Suppressor macrophage treated with lipopolysaccharide for 1 hour (primary cell): Measurements from ENCODE around the gene NCAN.

Source experiments
- DNase-seq, 3 donors: peaks; one replicate each; pipeline ENCODE4 v3.0.0-alpha.2; 2020 to 2022

The NCAN gene

DNA sequence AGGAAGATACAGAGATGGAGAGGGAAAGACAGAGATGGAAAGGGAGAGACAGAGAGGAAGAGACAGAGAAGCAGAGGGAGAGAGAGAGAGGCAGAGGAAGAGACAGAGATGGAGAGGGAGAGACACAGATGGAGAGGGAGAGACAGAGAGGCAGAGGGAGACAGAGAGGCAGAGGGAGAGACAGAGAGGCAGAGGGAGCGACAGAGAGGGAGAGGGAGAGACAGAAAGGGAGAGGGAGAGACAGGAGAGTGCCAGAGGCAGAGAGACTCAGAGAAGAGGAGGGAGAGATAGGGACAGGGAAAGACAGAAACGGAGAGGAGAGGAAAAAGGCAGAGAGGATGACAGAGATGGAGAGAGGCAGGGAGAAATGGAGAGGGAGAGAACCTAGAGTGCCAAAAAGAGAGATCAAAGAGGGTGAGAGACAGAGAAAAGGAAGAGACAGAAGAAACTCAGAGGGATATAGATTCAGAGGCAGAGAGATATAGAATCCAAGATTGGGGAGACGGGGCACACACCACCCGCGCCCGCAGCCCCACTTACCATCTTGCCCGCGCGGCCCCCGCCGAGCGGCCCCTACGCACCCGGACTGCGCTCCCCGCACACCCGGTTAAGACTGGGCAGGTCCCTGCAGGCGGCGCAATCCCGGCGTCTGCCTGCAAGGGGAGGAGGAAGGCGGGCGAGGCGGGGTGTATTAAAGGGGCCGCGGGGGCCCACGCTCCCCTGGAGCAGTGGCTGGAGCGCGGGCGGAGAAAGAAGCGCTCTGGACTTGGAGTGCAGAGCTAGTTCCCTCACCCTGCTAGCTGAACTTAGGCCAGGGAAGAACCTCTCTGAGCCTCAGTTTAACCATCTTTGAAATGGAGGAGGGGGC lies 50.7 kb downstream of the NCAN start:
- peak in 2 of 3 donors; percentile 15 to 39 for DNase-seq

DNA sequence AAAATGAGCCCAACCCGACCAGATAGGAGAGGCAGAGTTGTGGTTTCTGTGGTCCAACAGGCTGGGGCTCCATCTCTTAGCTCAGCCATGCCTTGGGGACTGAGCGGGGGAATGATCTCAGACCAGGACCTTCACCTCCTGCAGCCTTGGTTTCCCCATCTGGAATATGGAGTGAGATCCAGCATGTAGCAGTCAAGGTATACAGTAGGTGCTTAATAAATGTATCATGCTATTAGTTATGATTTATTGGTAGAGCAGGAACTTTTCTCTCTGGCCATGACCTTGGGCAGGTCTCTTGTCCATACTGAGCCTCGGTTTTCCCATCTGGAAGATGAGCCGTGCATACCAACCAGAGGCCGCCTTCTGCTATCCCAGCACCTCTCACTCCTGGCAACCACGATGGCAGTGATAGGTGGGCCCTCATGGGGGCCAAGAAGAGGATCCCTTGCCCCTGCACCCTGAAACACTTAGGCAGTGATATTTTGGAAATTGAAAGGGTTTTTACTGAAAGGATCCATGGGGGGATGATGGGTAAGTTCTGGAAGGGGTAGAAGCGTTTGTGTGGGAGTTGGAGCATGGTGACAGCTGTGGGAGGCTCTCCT lies 52.2 kb downstream of the NCAN start:
- no peak for DNase-seq

DNA sequence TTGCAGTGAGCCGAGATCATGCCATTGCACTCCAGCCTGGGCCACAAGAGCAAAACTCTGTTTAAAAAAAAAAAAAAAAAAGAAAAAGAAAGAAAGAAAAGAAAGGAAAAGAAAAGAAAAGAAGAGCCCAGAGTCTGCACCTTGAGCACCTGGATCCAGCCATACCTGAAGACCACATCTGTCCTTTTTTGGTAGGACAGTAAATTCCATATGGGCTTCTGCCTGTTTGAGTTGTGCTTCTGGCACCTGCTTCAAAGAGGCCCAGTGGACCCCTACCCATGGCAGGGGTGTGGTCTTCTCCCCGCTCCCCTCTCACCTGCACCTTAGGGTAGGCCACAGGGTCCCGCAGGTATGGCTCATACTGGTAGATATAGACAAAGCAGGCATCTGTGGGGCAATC lies 55.5 kb downstream of the NCAN start:
- DNase-seq, result no peak

DNA sequence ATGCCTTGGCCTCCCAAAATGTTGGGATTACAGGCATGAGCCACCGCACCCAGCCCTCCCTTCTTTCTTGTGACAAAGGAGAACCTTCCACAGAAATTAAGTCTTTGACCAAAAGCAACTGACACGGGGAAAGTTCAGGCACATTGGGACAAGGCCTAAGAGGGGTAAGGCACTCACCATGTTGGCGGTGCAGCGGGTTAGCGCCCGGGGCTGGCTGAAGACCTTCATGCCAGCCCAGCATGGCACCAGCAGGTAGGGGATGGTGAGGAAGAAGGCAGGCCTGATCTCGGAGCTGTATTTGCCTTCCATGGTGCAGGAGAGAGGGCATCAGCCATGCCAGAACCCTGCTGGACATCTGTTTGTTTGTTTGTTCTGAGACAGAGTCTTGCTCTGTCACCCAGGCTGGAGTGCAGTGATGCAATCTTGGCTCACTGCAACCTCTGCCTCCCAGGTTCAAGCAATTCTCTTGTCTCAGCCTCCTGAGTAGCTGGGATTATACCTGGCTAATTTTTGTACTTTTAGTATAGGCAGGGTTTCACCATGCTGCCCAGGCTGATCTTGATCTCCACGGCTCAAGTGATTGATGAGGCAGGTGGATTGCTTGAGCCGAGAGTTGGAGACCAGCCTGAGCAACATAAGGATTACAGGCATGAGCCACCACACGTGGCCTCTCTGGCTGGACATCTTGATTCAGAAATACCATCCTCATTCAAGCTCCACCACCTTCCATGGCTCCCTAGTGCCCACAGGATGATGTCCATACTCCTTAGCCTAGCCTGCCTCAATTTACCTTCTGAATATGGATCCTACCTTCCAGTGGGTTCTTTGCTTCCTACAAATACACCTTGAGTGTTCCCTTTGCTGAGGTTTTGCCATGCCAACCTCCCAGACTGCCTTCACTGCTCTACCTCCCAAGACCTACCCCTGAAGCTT lies 57.0 kb downstream of the NCAN start:
- DNase-seq, result no peak

DNA sequence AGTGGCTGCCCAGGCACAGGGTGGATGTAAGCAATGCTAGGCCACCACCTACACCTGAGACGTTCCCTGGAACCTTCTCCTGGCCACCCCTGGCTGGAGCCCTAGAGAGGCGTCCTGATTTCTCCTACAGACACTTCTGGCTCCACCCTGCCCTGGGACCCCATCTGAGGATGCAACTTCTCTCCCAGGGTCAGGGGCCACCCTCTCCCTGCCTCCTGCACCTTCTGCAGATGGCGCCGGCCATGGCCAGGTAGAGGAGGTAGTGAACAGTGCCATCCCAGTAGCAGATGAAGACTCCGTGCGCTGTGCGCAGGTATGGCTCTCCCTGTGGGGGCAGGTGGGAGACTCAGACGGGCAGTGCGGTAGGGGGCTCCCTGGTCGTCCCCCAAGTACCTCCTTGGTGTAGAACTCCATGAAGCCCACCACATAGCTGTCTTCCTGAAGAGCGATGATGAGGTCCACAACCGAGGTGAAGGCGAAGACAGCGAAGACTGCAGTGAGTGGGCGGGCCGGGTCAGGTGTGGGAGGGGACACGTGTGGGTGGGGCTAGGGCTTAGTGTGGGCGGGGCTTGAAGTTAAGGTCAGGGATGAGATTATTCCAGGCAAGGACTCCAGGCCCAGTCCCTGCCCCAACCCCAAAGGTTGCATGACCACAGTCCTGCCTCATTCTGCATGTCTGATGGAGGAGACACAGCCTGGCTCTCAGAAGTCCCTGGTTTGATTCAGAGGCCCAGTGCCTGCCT lies 58.4 kb downstream of the NCAN start:
- DNase-seq, result no peak

DNA sequence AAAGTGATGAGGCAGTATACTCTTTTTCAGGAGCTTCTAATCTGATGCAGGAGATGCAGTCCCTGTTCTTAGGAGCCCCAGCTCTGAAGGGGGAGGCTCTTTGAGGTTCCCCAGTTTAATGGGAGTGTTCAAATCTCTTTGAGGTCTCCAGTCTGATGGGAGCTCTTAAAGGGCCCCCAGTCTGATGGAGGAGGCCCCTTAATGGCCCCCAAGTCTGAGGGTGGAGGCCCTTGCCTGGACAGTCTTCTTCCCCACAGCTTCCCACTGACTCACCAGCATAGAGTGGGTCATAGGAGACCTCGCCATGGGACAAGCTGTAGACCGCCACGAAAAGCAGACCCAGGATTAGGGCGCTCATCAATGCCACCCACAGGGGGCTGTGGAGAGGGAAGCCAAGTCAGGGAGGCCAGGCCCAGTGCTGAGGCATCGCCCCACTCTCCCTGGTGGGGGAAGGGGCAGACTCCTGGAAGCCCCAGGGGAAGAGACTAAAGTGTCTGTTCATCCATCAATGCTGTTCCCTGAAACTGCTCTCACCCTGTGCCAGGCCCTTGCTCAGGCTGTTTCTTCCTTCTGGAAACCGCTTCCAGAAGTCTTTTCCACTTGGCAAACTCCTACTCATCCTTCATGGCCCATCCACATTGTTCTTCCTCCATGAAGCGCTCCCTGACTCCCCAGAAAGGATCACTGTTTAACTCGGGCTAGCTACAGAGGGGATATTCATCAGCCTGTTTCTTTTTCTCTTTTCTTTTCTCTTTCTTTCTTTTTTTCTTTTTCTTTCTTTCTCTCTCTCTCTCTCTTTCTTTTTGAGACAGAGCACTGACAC lies 59.2 kb downstream of the NCAN start:
- DNase-seq, result no peak

DNA sequence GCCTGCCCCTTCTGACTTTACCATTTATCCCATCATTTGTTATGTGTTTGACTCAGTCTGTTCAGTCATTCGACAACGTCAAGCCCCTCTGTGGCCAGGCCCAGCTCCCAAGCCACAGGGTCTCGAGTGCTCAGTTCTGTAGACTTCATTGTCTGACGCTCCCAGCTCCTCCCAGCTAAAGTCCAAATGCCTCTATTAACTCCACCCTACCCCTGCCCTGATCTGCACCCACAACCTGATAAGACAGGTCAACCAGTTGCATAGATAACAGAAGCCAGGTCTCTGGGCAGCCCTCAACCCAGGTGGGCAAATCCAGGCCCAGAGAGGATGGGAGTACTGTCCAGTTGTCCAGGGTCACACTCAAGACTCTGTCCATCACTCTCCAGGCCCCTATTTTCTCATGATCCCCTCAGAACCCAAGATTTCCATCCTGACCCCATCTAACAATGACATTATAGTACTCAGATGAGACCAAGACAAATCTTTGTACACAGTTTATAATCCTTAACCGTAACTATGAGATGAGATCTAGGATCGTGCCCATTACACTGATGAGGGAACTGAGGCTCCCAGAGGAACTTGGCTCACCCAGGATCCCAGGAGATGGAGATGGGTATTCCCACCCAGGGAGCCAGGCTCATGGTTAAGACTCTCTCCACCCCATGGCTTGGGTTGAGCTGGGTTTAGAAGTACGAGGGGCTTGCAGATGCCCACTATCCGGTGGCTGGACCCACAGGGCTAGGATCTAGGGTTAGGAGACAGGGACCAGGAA lies 60.3 kb downstream of the NCAN start:
- no peak for DNase-seq

DNA sequence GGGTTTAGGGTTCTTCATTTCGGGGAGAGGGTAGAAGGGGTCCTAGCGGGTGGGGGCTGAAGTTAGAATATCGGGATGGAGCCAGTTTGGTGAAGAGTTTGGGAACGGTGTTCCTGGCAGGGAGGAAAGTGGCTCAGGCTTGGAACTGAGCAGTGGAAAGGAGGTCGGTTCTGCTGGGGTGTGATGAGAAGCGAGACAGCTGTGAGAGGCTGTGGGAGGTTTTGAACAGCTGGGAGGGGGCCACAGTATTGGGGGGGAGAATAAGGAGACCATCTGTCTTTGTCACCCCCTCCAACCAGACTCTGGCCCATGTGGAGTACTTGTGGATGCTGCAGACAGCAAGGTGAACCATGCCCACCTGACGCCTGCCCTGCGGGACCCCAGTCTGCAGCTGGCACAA lies 62.4 kb downstream of the NCAN start:
- DNase-seq, result no peak

DNA sequence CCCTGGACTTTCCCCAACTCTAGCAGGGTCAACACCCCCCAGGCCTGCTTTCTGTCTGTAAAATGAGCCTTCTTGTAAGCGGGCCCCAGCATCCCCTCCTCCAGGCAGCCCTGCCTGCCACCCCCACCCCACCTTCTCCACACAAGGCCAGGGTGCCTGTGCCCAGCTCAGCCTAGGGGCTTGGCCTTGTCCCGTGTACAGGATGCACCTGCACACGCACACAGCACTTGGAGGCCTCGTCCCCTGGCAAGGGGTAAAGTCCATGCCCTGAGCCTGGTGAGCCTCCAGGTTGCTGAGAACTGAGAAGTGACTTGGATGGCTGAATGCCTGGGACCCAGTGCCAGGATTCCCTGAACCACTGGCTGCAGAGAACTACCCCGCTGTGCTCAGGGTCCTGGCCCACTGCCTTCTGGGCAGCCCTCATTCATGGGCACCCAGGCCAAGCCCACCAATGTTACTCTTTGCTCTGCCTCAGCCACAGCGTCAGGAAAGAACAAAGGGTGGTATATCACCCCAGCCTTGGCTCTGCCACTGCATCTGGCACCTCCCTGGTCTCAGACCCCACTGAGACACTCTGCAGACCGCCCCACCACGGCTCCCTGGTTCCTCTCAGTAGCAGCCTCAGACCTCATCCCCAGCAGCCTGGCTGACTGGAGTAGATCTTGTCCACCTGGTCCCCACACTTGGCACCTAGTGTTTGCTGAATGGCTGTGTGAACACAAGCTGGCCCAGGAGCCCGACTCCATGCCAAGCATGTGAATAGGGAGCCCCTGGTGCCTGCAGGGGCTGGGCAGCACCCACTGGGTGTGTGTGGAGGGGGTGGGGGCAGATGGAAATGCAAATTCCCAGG lies 63.2 kb downstream of the NCAN start:
- DNase-seq, result no peak

DNA sequence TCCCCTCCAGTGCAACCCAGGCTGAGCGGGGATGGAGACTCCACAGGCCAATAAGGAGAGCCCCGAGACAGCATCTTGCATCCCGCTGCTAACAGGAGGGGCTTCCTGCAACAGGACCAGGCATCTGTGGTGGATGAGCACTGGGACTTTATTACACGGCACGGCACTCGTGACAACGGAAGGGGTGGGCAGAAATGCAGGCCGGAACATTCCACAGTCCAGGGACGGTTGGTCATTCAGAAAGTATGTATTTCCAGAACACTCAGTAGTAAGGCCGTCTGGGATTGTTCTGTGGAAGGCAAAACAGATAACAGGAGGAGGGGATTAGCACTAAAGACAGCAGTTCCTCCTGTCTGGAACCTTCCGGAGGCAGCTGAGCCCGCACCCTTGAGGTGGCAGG lies 64.6 kb downstream of the NCAN start:
- no peak for DNase-seq

DNA sequence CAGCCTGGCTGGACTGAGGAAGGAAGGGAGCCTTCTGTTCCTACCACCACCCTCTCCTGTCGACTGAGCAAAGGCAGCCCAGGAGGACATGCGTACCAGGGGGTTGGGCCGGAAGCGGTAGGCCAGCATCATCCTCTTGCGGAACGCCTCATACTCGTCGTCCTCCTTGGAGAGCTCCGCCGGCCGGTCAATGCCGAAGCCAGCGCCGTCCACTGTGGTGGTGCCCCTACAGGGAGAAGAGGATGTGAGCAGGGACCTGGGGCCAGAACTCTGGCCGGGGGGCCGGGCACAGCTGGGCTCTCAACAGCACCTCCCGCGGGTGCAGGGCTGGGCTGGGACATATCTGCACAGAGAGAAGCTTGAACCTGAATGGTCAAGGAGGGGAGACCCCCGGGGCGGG lies 65.1 kb downstream of the NCAN start:
- DNase-seq, result no peak

DNA sequence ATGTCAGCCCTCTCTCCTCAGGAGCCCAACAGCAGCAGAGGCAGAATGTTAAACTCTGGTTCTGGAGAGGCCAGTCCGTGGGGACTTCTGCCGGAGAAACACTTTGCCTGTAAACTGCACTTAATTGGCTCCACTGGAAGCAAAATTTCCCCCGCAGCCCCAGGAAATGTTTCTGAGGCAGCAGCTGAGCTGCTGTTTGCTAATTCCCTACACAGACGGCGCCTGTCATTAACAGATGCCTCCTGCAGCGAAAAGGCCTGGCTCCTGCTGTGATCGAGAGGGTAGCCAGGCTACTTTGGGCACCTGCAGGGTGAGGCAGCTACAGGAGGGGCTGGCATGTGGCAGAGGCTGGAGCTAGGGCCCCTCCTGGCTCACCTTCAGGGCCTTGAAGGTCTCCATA lies 66.6 kb downstream of the NCAN start:
- DNase-seq, result no peak

DNA sequence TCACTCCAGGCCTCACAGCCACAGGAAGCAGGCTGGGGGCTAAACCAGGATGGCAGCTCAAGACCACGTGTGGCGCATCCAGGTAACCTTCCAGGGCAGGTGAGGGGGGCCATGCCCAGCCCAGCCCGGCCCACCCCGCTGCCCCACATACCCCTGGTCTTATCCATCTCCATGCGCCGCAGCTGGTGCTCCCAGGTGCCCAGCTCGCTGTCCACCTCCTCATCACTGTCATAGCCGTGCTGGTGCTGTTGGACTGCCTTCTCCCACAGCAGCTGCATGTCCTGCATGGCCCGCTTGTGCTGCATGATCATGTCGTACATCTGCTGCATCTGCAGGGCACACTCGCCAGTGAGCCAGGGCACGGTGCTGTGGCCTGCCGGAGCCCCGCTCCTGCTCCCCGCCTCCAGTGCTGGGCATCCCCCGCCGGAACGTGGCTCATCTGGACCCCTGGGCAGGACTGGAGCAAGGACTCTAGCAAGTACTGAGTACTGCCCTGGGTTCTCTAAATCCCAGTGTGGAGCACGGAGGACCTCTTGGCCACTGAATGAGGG lies 67.4 kb downstream of the NCAN start:
- DNase-seq, result no peak

DNA sequence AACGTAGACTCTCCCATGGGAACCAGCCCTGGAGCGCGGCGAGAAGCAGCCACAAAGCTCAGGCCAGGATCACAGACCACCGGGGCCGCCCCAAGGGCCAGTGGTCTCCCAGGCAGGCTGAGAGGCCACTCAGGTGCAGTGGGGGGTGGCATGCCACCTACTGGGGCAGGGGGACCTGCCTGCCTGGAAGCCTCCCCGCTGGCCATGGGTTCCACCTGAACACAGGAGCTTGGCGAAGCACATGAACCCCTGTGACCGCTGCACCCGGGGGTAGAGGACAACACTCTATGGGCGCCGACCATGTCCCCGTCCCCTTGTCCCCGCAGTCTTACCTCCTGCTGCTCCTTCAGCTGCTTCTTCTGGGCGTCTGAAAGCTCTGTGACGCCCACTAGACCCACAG lies 68.1 kb downstream of the NCAN start:
- DNase-seq, result no peak

DNA sequence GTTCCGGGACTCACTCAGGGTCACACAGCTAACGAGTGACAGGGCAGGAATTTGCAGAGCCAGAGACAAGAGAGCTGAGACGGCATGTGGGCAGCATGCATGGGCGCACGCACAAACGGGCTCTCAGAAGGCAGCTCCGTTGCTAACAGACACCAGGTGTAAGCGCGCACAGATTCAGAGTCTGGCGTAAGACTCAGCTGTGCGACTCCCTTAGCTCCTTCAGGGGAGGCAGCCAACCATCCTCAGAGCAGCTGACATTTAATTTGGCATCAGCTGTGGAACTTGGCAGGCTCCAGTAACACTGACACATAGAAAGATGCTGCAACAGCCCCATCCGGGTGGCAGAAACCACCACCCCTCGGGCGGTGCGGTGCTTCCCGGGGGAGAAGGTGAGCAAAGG lies 68.8 kb downstream of the NCAN start:
- no peak for DNase-seq

DNA sequence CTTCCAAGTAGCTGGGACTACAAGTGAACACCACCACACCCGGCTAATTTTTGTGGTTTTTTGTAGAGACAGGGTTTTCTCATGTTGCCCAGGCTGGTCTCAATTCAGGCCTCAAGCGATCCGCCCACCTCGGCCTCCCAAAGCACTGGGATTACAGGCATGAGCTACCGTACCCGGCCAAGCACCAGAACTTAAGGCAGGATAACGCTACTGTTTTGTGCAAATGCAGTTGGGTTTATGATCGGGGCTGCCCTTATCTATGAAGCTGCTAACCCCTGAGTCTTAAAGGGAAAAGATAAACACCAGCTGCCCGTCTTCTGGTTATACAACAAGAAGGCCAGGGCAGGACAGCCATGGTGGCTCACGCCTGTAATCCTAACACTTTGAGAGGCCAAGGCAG lies 73.9 kb downstream of the NCAN start:
- DNase-seq, result no peak

DNA sequence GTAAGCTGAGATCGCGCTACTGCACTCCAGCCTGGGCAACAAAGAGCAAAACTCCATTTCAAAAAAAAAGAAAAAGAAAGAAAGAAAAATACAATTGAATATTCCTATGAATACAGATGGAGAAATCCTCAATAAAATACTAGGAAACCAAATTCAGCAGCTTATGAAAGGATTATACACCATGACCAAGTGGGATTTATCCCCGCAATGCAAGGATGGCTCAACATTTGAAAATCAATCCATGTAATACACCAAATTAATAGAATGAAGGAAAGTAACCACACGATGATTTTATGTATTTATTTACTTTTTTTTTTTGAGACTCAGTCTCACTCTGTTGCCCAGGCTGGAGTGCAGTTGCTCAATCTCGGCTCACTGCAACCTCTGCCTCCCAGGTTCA lies 80.8 kb downstream of the NCAN start:
- no peak for DNase-seq

DNA sequence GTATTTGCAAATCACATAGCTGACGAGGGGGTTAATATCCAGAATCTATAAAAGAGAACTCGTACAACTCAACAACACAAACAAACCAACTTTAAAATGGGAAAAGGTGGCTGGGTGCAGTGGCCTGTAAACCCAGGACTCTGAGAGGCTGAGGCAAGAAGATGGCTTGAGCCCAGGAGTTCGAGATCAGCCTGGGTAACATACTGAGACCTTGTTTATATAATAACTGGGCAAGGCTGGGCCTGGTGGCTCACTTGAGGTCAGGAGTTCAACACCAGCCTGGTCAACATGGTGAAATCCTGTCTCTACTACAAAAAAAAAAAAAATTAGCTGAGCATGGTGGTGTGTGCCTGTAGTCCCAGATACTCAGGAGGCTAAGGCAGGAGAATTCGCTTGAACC lies 83.2 kb downstream of the NCAN start:
- DNase-seq, result no peak

DNA sequence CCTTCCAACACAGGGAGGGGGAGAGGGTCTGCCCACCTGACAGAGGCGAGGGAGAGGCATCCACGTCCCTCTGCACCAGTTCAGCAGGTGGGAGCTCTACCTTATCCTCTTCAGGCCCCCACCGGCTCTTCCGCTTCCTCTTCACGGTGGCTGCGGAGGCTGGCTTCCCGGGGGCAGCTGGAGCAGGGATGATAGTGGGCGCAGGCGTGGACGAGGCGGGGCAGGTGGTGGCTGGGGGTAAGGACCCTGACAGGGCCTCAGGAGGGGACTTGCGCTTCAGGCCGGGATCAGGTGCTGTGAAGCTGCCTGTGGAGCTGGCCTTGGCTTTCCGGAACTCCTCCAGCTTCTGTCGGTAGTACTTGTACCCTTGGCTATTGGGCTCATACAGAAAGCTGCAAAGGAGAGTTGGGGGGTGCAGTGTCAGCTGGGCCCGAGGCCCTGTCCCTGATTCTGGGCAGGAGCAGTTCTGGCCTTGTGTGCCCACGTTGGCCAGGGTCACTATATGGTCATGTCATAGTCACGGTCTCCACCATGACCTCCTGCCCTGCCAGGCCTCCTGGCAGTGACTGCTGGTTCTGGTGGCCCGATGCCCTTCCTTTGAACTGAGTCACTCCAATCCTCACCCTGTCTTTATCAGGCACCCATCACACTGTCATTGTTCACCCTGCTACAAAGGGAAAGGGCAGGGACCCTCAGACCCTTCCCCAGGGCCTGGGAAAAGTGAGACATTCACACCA lies 85.4 kb downstream of the NCAN start:
- DNase-seq, result no peak
